K562 (cell line): ENCODE data around the gene ZNF22. TPM values are rescaled to one million over a fixed set of nuclear protein-coding genes. Genes with fewer than 3 reads are reported as not detected.

Source experiments
- ARID3B ChIP-seq: fragments of 250-450 bp; sonication (Bioruptor Pico); IDR thresholded peaks from 2 replicates; pipeline ENCODE4 v1.4.0; 2020; ENCODE audit warnings: borderline replicate concordance
- CLOCK ChIP-seq: fragments of 250-450 bp; sonication (Bioruptor Pico); IDR thresholded peaks from 2 replicates; pipeline ENCODE4 v1.4.0; 2020; ENCODE audit warnings: mild to moderate bottlenecking, moderate library complexity, borderline replicate concordance
- CREM ChIP-seq: IDR thresholded peaks from 2 replicates; pipeline ENCODE4 v1.6.1; 2014; ENCODE audit warnings: antibody characterized with exemption, low read depth
- GABPB2 ChIP-seq: fragments of 250-450 bp; sonication (Bioruptor Pico); conservative IDR thresholded peaks from 2 replicates; pipeline ENCODE4 v1.5.1; 2021; ENCODE audit warnings: mild to moderate bottlenecking
- GTF3C2 ChIP-seq: IDR thresholded peaks from 3 replicates; pipeline ENCODE4 v1.6.1; 2011; ENCODE audit warnings: borderline replicate concordance, mild to moderate bottlenecking, moderate library complexity; ENCODE audit not compliant: insufficient read length; ENCODE audit errors: extremely low read depth
- NEUROD1 ChIP-seq: fragments of 150-350 bp; IDR thresholded peaks from 2 replicates; pipeline ENCODE4 v1.6.1; 2014; ENCODE audit warnings: borderline replicate concordance, low read length, low read depth; ENCODE audit not compliant: partially characterized antibody
- NFYB ChIP-seq: IDR thresholded peaks from 2 replicates; pipeline ENCODE4 v1.6.1; 2011; ENCODE audit warnings: mild to moderate bottlenecking, moderate library complexity; ENCODE audit not compliant: insufficient read length; ENCODE audit errors: extremely low read depth
- SIX5 ChIP-seq, 2 experiments: IDR thresholded peaks; 2 replicates each; pipeline ENCODE4 v1.6.1; 2011; ENCODE audit warnings: low read length in 2 of 2, borderline replicate concordance in 1 of 2, low read depth in 1 of 2, mild to moderate bottlenecking in 1 of 2, moderate library complexity in 1 of 2; ENCODE audit not compliant: insufficient read depth in 1 of 2
- SREBF1 ChIP-seq: fragments of 150-350 bp; IDR thresholded peaks from 2 replicates; pipeline ENCODE4 v1.6.1; 2014; ENCODE audit warnings: antibody characterized with exemption, low read depth, low read length, borderline replicate concordance
- ZNF146 ChIP-seq: IDR thresholded peaks from one replicate; pipeline ENCODE4 v1.6.1; 2018; ENCODE audit warnings: missing compliant biosample characterization; ENCODE audit not compliant: unreplicated experiment
- ZNF184 ChIP-seq: sonication (generic); formaldehyde crosslinking; IDR thresholded peaks from 2 replicates; pipeline ENCODE4 v1.5.0; 2020; ENCODE audit warnings: missing genetic modification reagents
- ZNF76 ChIP-seq: fragments of 250-450 bp; sonication (Bioruptor Pico); IDR thresholded peaks from 2 replicates; pipeline ENCODE4 v1.4.0; 2020; ENCODE audit warnings: mild to moderate bottlenecking, moderate library complexity, borderline replicate concordance
- polyA plus RNA-seq, 8 experiments: library from polyadenylated mRNA; depleted of rRNA in 4 of 8; stranded (reverse) in 5 of 8; unstranded in 3 of 8; fragments of >200 nt; fragmentation: Nextera tagmentation in 2 of 8; fragmentation: Illumina TruSeq in 1 of 8; extraction: Ambion mirVana in 2 of 8; extraction: Trizol in 1 of 8; gene quantifications; 2 replicates each; pipeline versions ENCODE4 v1.2.1 to v1.2.3, GENCODE V29; 2011 to 2014; ENCODE audit warnings: inconsistent platforms in 1 of 8, missing spikeins in 1 of 8
- total RNA-seq, 7 experiments: library from RNA; depleted of rRNA in 6 of 7; stranded (reverse); fragments of >200 nt in 6 of 7; fragmentation: Illumina TruSeq in 2 of 7; extraction: Trizol in 2 of 7; gene quantifications; 2 replicates each; pipeline versions ENCODE4 v1.2.1 to v1.2.3, GENCODE V29; 2011 to 2021; ENCODE audit warnings: low replicate concordance in 1 of 7
- TF ChIP-seq, protein P1 (sequence below): sonication (generic); formaldehyde crosslinking; IDR thresholded peaks from 2 replicates; pipeline ENCODE4 v1.8.1; 2023; ENCODE audit warnings: mild to moderate bottlenecking, missing genetic modification reagents

ZNF22 gene
- total and polyA plus RNA-seq, 9 of the 15 experiments (the other 6 are each of a cell fraction or from before 2014, with no cell fraction given): 36.2 to 98.7 (median 51.2) TPM

DNA sequence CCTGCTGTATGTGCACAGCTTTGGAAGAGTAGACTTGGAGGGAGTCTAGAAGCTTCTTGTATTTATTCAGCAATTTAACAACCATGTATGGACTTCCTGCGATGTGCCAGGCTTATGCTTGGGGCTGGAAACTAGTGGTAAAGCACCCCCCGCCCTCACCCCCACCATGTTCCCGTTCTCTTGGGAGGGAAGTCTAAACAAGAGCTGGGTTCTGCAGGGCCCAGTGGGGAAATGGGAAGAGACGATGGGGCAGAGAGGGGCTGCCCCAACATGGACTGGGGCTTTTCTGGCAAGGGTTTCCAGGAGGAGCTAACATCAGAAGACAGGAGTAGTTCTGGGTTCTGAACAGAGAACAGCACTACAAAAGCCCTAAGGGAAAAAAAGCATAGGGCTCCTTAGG is 33.1 kb upstream of the ZNF22 start (continued):
- TF ChIP-seq, protein P1, sequence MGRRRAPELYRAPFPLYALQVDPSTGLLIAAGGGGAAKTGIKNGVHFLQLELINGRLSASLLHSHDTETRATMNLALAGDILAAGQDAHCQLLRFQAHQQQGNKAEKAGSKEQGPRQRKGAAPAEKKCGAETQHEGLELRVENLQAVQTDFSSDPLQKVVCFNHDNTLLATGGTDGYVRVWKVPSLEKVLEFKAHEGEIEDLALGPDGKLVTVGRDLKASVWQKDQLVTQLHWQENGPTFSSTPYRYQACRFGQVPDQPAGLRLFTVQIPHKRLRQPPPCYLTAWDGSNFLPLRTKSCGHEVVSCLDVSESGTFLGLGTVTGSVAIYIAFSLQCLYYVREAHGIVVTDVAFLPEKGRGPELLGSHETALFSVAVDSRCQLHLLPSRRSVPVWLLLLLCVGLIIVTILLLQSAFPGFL: no peak
- no peak for TF ChIP-seq SREBF1
- TF ChIP-seq SIX5 (IDR thresholded peaks at IDR 0.05; ENCODE audit: borderline replicate concordance in 1 of 2, insufficient read depth in 1 of 2, low read depth in 1 of 2, low read length in 2 of 2): no peak
- TF ChIP-seq ARID3B (CRISPR knock-in tag): no peak
- TF ChIP-seq NEUROD1: no peak
- TF ChIP-seq ZNF76 (CRISPR knock-in tag): no peak
- no peak for TF ChIP-seq ZNF184 (CRISPR knock-in tag)
- TF ChIP-seq GABPB2 (CRISPR knock-in tag): no peak
- no peak for TF ChIP-seq CREM
- TF ChIP-seq ZNF146: no peak
- TF ChIP-seq NFYB: no peak
- no peak for TF ChIP-seq CLOCK (CRISPR knock-in tag)
- no peak for TF ChIP-seq GTF3C2
- TF ChIP-seq, all 486 proteins: peak for 0
